Epithelial cell of esophagus (primary cell): ENCODE data around the gene TNIK.

Source experiments
- DNase-seq: peaks from one replicate; pipeline ENCODE4 v3.0.0; 2010; ENCODE audit warnings: low read depth
- H3K4me3 ChIP-seq: 2 replicates; pipeline ENCODE4 v1.5.1; 2011; ENCODE audit warnings: mild to moderate bottlenecking, low read length, control low read depth
- CTCF ChIP-seq: IDR thresholded peaks from 2 replicates; pipeline ENCODE4 v1.5.1; 2011; ENCODE audit warnings: low read depth, mild to moderate bottlenecking, low read length, control low read depth, inconsistent platforms; ENCODE audit not compliant: insufficient read depth; ENCODE audit errors: missing control alignments

TNIK gene

GRCh38 chr3:171274222-171274621 is 186.0 kb downstream of the TNIK start:
- no peak overlapping the region for H3K4me3 ChIP-seq
- TF ChIP-seq CTCF: no peak
- DNase-seq: no peak

GRCh38 chr3:171270541-171270940 is 189.7 kb downstream of the TNIK start:
- no peak overlapping the region for H3K4me3 ChIP-seq
- no peak for DNase-seq
- TF ChIP-seq CTCF: no peak

GRCh38 chr3:171269542-171269941 is 190.7 kb downstream of the TNIK start:
- no peak for DNase-seq
- no peak overlapping the region for H3K4me3 ChIP-seq
- TF ChIP-seq CTCF: no peak

GRCh38 chr3:171268677-171269076 is 191.5 kb downstream of the TNIK start:
- no peak overlapping the region for H3K4me3 ChIP-seq
- TF ChIP-seq CTCF: no peak
- no peak for DNase-seq

DNA sequence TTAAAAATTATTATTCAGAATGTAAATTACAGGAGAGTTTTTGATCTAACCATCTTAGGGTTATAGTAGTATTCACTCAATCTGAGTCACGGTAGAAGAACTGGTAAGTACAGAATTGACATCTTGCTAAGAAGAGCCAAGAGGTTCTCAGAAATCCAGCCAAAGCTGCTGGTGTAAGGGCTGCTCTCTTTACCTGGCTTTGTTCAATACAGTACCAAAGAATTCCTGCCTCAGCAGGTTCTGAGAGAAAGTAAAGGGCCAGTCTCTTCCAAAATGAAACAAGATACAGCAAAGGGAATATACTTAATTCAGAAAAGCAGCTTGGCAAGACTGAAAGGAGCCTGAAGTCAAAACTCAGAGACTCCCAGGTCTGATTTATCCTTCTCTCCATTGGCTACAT is 193.1 kb downstream of the TNIK start:
- TF ChIP-seq CTCF: no peak
- peak; percentile 14 for DNase-seq
- no peak overlapping the region for H3K4me3 ChIP-seq

- TF ChIP-seq CTCF: no peak
- no peak for DNase-seq
- H3K4me3 ChIP-seq: no peak overlapping the region
These were observed 193.5 kb downstream of the TNIK start for GRCh38 chr3:171266740-171267073.

- no peak for TF ChIP-seq CTCF
- H3K4me3 ChIP-seq: no peak overlapping the region
- DNase-seq: no peak
These were observed 194.0 kb downstream of the TNIK start for GRCh38 chr3:171266034-171266739.
